SK-N-SH treated with all-trans-retinoic acid at 6 μM for 48 hours (cell line): ENCODE results near the gene POLR3H.

Experiments used
- ATAC-seq: fragments of 200-7000 bp; cut with Tn5 transposase; 3 replicates; pipeline ENCODE4 v1.9.1; 2020; ENCODE audit warnings: mild to moderate bottlenecking, moderate library complexity
- BACH2 ChIP-seq: fragments of 250-450 bp; sonication (Bioruptor Pico); IDR thresholded peaks from 2 replicates; pipeline ENCODE4 v1.9.0; 2021; ENCODE audit warnings: mild to moderate bottlenecking, borderline replicate concordance
- CREB5 ChIP-seq: fragments of 250-450 bp; sonication (Bioruptor Pico); IDR thresholded peaks from 2 replicates; pipeline ENCODE4 v1.5.1; 2020; ENCODE audit warnings: low read depth, mild to moderate bottlenecking, moderate library complexity
- CSDC2 ChIP-seq: fragments of 250-450 bp; sonication (Bioruptor Pico); IDR thresholded peaks from 2 replicates; pipeline ENCODE4 v1.5.0; 2020; ENCODE audit warnings: mild to moderate bottlenecking, moderate library complexity
- ESRRG ChIP-seq: fragments of 250-450 bp; sonication (Bioruptor Pico); IDR thresholded peaks from 2 replicates; pipeline ENCODE4 v1.6.1; 2021; ENCODE audit warnings: mild to moderate bottlenecking
- ISL1 ChIP-seq: fragments of 250-450 bp; sonication (Bioruptor Pico); IDR thresholded peaks from 2 replicates; pipeline ENCODE4 v2.1.2; 2022; ENCODE audit warnings: mild to moderate bottlenecking, moderate library complexity
- OSR1 ChIP-seq: fragments of 250-450 bp; sonication (Bioruptor Pico); IDR thresholded peaks from 2 replicates; pipeline ENCODE4 v1.8.0; 2022; ENCODE audit warnings: moderate library complexity, mild to moderate bottlenecking, inconsistent platforms
- PATZ1 ChIP-seq: fragments of 250-450 bp; sonication (Bioruptor Pico); IDR thresholded peaks from 2 replicates; pipeline ENCODE4 v1.8.0; 2020; ENCODE audit warnings: mild to moderate bottlenecking, moderate library complexity, borderline replicate concordance
- POU6F1 ChIP-seq: fragments of 250-450 bp; sonication (Bioruptor Pico); IDR thresholded peaks from 2 replicates; pipeline ENCODE4 v1.8.0; 2021; ENCODE audit warnings: low read depth, mild to moderate bottlenecking, moderate library complexity, borderline replicate concordance
- TOX ChIP-seq: fragments of 250-450 bp; sonication (Bioruptor Pico); IDR thresholded peaks from 2 replicates; pipeline ENCODE4 v1.8.0; 2021; ENCODE audit warnings: mild to moderate bottlenecking, moderate library complexity, borderline replicate concordance
- TSHZ2 ChIP-seq: fragments of 250-450 bp; sonication (Bioruptor Pico); IDR thresholded peaks from 2 replicates; pipeline ENCODE4 v1.5.0; 2020; ENCODE audit warnings: mild to moderate bottlenecking, moderate library complexity
- ZFP30 ChIP-seq: fragments of 450-650 bp; formaldehyde crosslinking; IDR thresholded peaks from 2 replicates; pipeline ENCODE4 v1.5.0; 2022; ENCODE audit warnings: mild to moderate bottlenecking, moderate library complexity
- ZNF565 ChIP-seq: fragments of 450-650 bp; formaldehyde crosslinking; conservative IDR thresholded peaks from 2 replicates; pipeline ENCODE4 v1.5.0; 2020; ENCODE audit warnings: low read depth, mild to moderate bottlenecking, moderate library complexity
- ZNF70 ChIP-seq: fragments of 450-650 bp; formaldehyde crosslinking; IDR thresholded peaks from 2 replicates; pipeline ENCODE4 v1.5.0; 2020; ENCODE audit warnings: mild to moderate bottlenecking, moderate library complexity
- ZNF8 ChIP-seq: fragments of 450-650 bp; formaldehyde crosslinking; IDR thresholded peaks from 2 replicates; pipeline ENCODE4 v1.5.0; 2020; ENCODE audit warnings: mild to moderate bottlenecking, moderate library complexity

The POLR3H gene

GRCh38 chr22:41540006-41540315, 4.3 kb downstream of the POLR3H start:
- no peak for ATAC-seq
- no peak for TF ChIP-seq PATZ1
- no peak for TF ChIP-seq ISL1 (CRISPR knock-in tag)

- no peak for ATAC-seq
- TF ChIP-seq CSDC2 (CRISPR knock-in tag) = no peak
- no peak for TF ChIP-seq TSHZ2 (CRISPR knock-in tag)
- no peak for TF ChIP-seq ZNF8 (CRISPR knock-in tag)
- TF ChIP-seq TOX (CRISPR knock-in tag) = no peak
Observed at GRCh38 chr22:41539146-41540005, 4.9 kb downstream of the POLR3H start.

- no peak for TF ChIP-seq ISL1 (CRISPR knock-in tag)
- no peak for TF ChIP-seq ZFP30
Observed at GRCh38 chr22:41538583-41538982, 5.7 kb downstream of the POLR3H start.

GRCh38 chr22:41537203-41537602, 7.1 kb downstream of the POLR3H start:
- ATAC-seq = no peak

More at GRCh38 chr22:41538583-41538982, 5.7 kb downstream of the POLR3H start:
- ATAC-seq = no peak

More at GRCh38 chr22:41537203-41537602, 7.1 kb downstream of the POLR3H start:
- no peak for TF ChIP-seq ZNF8 (CRISPR knock-in tag)
- TF ChIP-seq ZNF70 (CRISPR knock-in tag) = no peak
- TF ChIP-seq ESRRG (CRISPR knock-in tag) = no peak
- no peak for TF ChIP-seq ZFP30
- no peak for TF ChIP-seq POU6F1 (CRISPR knock-in tag)
- TF ChIP-seq ZNF565 = no peak
- TF ChIP-seq ISL1 (CRISPR knock-in tag) = no peak
- TF ChIP-seq CREB5 (CRISPR knock-in tag) = no peak
- no peak for TF ChIP-seq BACH2 (CRISPR knock-in tag)
- no peak for TF ChIP-seq OSR1 (CRISPR knock-in tag)
- TF ChIP-seq TSHZ2 (CRISPR knock-in tag) = no peak
- TF ChIP-seq TOX (CRISPR knock-in tag) = no peak
- TF ChIP-seq, all 23 proteins: peak for 0
